Osteoblast (primary cell): ENCODE results near the gene TMEM54. TPM values are rescaled to one million over a fixed set of nuclear protein-coding genes. Genes with fewer than 3 reads are reported as not detected.

Experiments
- DNase-seq: peaks from one replicate; pipeline ENCODE4 v3.0.0; 2011; ENCODE audit warnings: low spot score, mixed read lengths; ENCODE audit not compliant: insufficient read length; ENCODE audit errors: missing footprints
- H2AFZ ChIP-seq: 2 replicates; pipeline ENCODE4 v1.6.0; 2011; ENCODE audit warnings: mild to moderate bottlenecking, low read length
- H3K27ac ChIP-seq: 2 replicates; pipeline ENCODE4 v1.5.1; 2011; ENCODE audit warnings: mild to moderate bottlenecking, low read depth, low read length, moderate library complexity
- H3K27me3 ChIP-seq: 2 replicates; pipeline ENCODE4 v1.6.0; 2012; ENCODE audit warnings: mild to moderate bottlenecking, control low read depth, inconsistent platforms, low read length, moderate library complexity; ENCODE audit not compliant: insufficient read depth
- H3K36me3 ChIP-seq: 2 replicates; pipeline ENCODE4 v1.5.1; 2011; ENCODE audit warnings: mild to moderate bottlenecking, low read length, control low read depth, moderate library complexity; ENCODE audit not compliant: insufficient read depth
- H3K4me1 ChIP-seq: 2 replicates; pipeline ENCODE4 v1.5.1; 2011; ENCODE audit warnings: mild to moderate bottlenecking, low read length, control low read depth, moderate library complexity; ENCODE audit not compliant: insufficient read depth
- H3K4me2 ChIP-seq: 2 replicates; pipeline ENCODE4 v1.6.0; 2011; ENCODE audit warnings: mild to moderate bottlenecking, low read length; ENCODE audit not compliant: insufficient read depth
- H3K4me3 ChIP-seq: fragments of 200-600 bp; sonication (generic); 3 replicates; pipeline ENCODE4 v1.5.1; 2012; ENCODE audit warnings: mild to moderate bottlenecking, low read length, inconsistent platforms; ENCODE audit not compliant: insufficient read depth
- H3K79me2 ChIP-seq: 2 replicates; pipeline ENCODE4 v1.6.0; 2012; ENCODE audit warnings: mild to moderate bottlenecking, low read length, control low read depth, inconsistent platforms; ENCODE audit not compliant: insufficient read depth
- H3K9me3 ChIP-seq: 2 replicates; pipeline ENCODE4 v1.5.1; 2011; ENCODE audit warnings: low read depth, low read length, control low read depth
- H4K20me1 ChIP-seq: 2 replicates; pipeline ENCODE4 v1.6.0; 2012; ENCODE audit warnings: mild to moderate bottlenecking, low read length, control low read depth; ENCODE audit not compliant: insufficient read depth
- total RNA-seq: library from RNA; depleted of rRNA; stranded (reverse); fragments of >200 nt; gene quantifications from 2 replicates; pipeline ENCODE4 v1.2.3, GENCODE V29; 2012
- TF ChIP-seq, protein P1 (sequence below): IDR thresholded peaks from 2 replicates; pipeline ENCODE4 v1.5.1; 2011; ENCODE audit warnings: mild to moderate bottlenecking, low read depth, low read length, moderate library complexity; ENCODE audit errors: extremely low read depth

The TMEM54 gene
- total RNA-seq, 1 donor: 22.4 TPM

- no peak overlapping the region for H3K27ac ChIP-seq
- no peak overlapping the region for H2AFZ ChIP-seq
- H3K9me3 ChIP-seq: no peaks in the 10 kb centered on the region
- DNase-seq: peak; percentile 73
- no peaks in the 10 kb centered on the region for H3K79me2 ChIP-seq
- H3K4me3 ChIP-seq: no peak overlapping the region
- TF ChIP-seq, protein P1, sequence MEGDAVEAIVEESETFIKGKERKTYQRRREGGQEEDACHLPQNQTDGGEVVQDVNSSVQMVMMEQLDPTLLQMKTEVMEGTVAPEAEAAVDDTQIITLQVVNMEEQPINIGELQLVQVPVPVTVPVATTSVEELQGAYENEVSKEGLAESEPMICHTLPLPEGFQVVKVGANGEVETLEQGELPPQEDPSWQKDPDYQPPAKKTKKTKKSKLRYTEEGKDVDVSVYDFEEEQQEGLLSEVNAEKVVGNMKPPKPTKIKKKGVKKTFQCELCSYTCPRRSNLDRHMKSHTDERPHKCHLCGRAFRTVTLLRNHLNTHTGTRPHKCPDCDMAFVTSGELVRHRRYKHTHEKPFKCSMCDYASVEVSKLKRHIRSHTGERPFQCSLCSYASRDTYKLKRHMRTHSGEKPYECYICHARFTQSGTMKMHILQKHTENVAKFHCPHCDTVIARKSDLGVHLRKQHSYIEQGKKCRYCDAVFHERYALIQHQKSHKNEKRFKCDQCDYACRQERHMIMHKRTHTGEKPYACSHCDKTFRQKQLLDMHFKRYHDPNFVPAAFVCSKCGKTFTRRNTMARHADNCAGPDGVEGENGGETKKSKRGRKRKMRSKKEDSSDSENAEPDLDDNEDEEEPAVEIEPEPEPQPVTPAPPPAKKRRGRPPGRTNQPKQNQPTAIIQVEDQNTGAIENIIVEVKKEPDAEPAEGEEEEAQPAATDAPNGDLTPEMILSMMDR: no peak
- no peaks in the 10 kb centered on the region for H4K20me1 ChIP-seq
- peaks cover 10% of the 10 kb centered on the region for H3K4me1 ChIP-seq
- peaks cover 8% of the 10 kb centered on the region for H3K36me3 ChIP-seq
- H3K27me3 ChIP-seq: no peaks in the 10 kb centered on the region
- H3K4me2 ChIP-seq: no peak overlapping the region
Measured at GRCh38 chr1:32861904-32862695, 39.1 kb downstream of the TMEM54 start.

GRCh38 chr1:32860566-32860965, 40.6 kb downstream of the TMEM54 start:
- H3K27ac ChIP-seq: no peak overlapping the region
- no peaks in the 10 kb centered on the region for H4K20me1 ChIP-seq
- no peak overlapping the region for H3K4me3 ChIP-seq
- TF ChIP-seq, protein P1: no peak
- no peak overlapping the region for H2AFZ ChIP-seq
- no peaks in the 10 kb centered on the region for H3K9me3 ChIP-seq
- H3K4me2 ChIP-seq: no peak overlapping the region
- H3K36me3 ChIP-seq: peaks cover 13% of the 10 kb centered on the region
- peaks cover 10% of the 10 kb centered on the region for H3K4me1 ChIP-seq
- no peak for DNase-seq
- H3K27me3 ChIP-seq: no peaks in the 10 kb centered on the region
- no peaks in the 10 kb centered on the region for H3K79me2 ChIP-seq

DNA sequence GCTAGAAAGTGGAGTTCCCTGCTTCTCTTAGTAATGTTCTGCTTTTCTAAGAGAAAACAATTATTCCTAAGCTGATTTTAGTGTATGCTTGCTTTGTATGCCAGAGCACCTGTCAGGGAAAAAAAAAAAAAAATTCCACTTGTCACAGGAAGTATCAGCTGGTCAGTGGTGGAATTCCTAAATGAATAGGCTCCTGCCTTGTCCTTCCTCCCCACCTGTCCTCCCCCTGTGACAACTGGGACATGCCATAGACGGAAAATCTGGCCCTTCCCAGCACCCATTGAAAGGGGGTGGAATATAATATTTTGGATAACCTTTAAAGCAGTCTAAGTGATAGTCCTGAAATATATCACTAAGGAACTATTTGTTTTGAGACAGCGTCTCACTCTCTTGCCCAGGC, 41.3 kb downstream of the TMEM54 start:
- H3K4me2 ChIP-seq: no peak overlapping the region
- H3K4me1 ChIP-seq: peaks cover 10% of the 10 kb centered on the region
- no peaks in the 10 kb centered on the region for H3K79me2 ChIP-seq
- no peaks in the 10 kb centered on the region for H3K9me3 ChIP-seq
- no peak overlapping the region for H3K4me3 ChIP-seq
- TF ChIP-seq, protein P1: no peak
- DNase-seq: no peak
- H2AFZ ChIP-seq: no peak overlapping the region
- no peaks in the 10 kb centered on the region for H4K20me1 ChIP-seq
- no peak overlapping the region for H3K27ac ChIP-seq
- peaks cover 17% of the 10 kb centered on the region for H3K36me3 ChIP-seq
- no peaks in the 10 kb centered on the region for H3K27me3 ChIP-seq

- H3K4me2 ChIP-seq: no peak overlapping the region
- no peaks in the 10 kb centered on the region for H3K9me3 ChIP-seq
- peaks cover 10% of the 10 kb centered on the region for H3K4me1 ChIP-seq
- no peaks in the 10 kb centered on the region for H4K20me1 ChIP-seq
- H3K36me3 ChIP-seq: peaks cover 26% of the 10 kb centered on the region
- no peaks in the 10 kb centered on the region for H3K79me2 ChIP-seq
- H3K27me3 ChIP-seq: no peaks in the 10 kb centered on the region
- H3K4me3 ChIP-seq: no peak overlapping the region
- H3K27ac ChIP-seq: no peak overlapping the region
- TF ChIP-seq, protein P1: no peak
- DNase-seq: no peak
- no peak overlapping the region for H2AFZ ChIP-seq
Measured at GRCh38 chr1:32858791-32859190, 42.4 kb downstream of the TMEM54 start.
